ENCODE measurements around the gene ITGA2.

DNA sequence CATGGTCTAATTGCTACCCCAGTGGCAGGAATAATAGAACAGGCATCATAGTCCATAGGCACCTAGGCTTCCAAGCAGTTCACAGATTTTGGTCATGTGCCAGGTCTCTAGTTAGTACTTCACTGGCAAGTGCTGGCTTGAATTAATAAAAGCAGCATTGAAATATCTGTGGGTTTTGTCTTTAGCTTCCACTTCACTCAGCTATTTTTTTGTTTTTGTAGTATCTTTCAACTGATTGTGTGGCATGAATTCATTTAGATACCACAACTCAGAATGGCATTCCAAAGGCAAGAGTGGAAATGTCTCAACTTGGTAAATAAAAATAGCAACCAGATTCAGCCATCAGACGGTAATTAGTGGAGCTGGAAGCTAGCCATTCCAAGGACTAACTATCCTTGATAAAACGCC, 27.9 kb upstream of the ITGA2 start:
- TF ChIP-seq, protein P1, sequence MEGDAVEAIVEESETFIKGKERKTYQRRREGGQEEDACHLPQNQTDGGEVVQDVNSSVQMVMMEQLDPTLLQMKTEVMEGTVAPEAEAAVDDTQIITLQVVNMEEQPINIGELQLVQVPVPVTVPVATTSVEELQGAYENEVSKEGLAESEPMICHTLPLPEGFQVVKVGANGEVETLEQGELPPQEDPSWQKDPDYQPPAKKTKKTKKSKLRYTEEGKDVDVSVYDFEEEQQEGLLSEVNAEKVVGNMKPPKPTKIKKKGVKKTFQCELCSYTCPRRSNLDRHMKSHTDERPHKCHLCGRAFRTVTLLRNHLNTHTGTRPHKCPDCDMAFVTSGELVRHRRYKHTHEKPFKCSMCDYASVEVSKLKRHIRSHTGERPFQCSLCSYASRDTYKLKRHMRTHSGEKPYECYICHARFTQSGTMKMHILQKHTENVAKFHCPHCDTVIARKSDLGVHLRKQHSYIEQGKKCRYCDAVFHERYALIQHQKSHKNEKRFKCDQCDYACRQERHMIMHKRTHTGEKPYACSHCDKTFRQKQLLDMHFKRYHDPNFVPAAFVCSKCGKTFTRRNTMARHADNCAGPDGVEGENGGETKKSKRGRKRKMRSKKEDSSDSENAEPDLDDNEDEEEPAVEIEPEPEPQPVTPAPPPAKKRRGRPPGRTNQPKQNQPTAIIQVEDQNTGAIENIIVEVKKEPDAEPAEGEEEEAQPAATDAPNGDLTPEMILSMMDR (conservative IDR thresholded peaks at IDR 0.05; ENCODE audit: low read depth, low read length) = no peak
- TF ChIP-seq EZH2 (IDR thresholded peaks at IDR 0.05; ENCODE audit: borderline replicate concordance, low read depth, low read length, poor library complexity, severe bottlenecking) = no peak
